HepG2 (cell line): ENCODE measurements around the gene TRIM27. TPM values are rescaled to one million over a fixed set of nuclear protein-coding genes. Genes with fewer than 3 reads are reported as not detected.

ENCODE experiments used
- KDM5B ChIP-seq: sonication (generic); formaldehyde crosslinking; IDR thresholded peaks from 2 replicates; pipeline ENCODE4 v1.4.0; 2020; ENCODE audit warnings: missing genetic modification reagents, mild to moderate bottlenecking, borderline replicate concordance
- MTF2 ChIP-seq: sonication (generic); formaldehyde crosslinking; IDR thresholded peaks from 2 replicates; pipeline ENCODE4 v1.5.0; 2020; ENCODE audit warnings: missing genetic modification reagents, borderline replicate concordance
- NBN ChIP-seq: fragments of 450-650 bp; conservative IDR thresholded peaks from 2 replicates; pipeline ENCODE4 v1.6.1; 2017
- ONECUT2 ChIP-seq: sonication (generic); formaldehyde crosslinking; IDR thresholded peaks from 2 replicates; pipeline ENCODE4 v1.4.0; 2020; ENCODE audit warnings: missing genetic modification reagents
- RNF2 ChIP-seq: fragments of 450-650 bp; conservative IDR thresholded peaks from 2 replicates; pipeline ENCODE4 v1.6.1; 2016; ENCODE audit warnings: low read depth
- SALL2 ChIP-seq: sonication (generic); formaldehyde crosslinking; IDR thresholded peaks from 2 replicates; pipeline ENCODE4 v1.8.1; 2023; ENCODE audit warnings: mild to moderate bottlenecking, missing genetic modification reagents, inconsistent platforms
- ZNF232 ChIP-seq: sonication (generic); formaldehyde crosslinking; IDR thresholded peaks from 2 replicates; pipeline ENCODE4 v1.4.0; 2020; ENCODE audit warnings: missing genetic modification reagents, borderline replicate concordance
- ZNF329 ChIP-seq: sonication (generic); formaldehyde crosslinking; IDR thresholded peaks from 2 replicates; pipeline ENCODE4 v1.9.0; 2021; ENCODE audit warnings: low read depth, mild to moderate bottlenecking, missing genetic modification reagents
- ZNF678 ChIP-seq: sonication (generic); formaldehyde crosslinking; IDR thresholded peaks from 2 replicates; pipeline ENCODE4 v1.4.0; 2020; ENCODE audit warnings: mild to moderate bottlenecking, missing genetic modification reagents
- polyA plus RNA-seq, 8 experiments: library from polyadenylated mRNA; depleted of rRNA in 3 of 8; stranded (reverse) in 7 of 8; unstranded in 1 of 8; fragments of >200 nt; fragmentation: Illumina TruSeq in 4 of 8; extraction: Trizol in 4 of 8; gene quantifications; 2 replicates each; pipeline versions ENCODE4 v1.2.1 to v1.2.3, GENCODE V29; 2011 to 2016; ENCODE audit warnings: low read depth in 4 of 8, missing spikeins in 1 of 8, mixed read lengths in 1 of 8; ENCODE audit not compliant: insufficient read depth in 1 of 8
- total RNA-seq, 5 experiments: library from RNA; depleted of rRNA; stranded (reverse); fragments of >200 nt; fragmentation: Illumina TruSeq; extraction: Trizol; gene quantifications; 2 replicates each; pipeline ENCODE4 v1.2.3, GENCODE V29; 2016; ENCODE audit warnings: low read depth in 1 of 5
- TF ChIP-seq, protein P1 (sequence below): sonication (generic); formaldehyde crosslinking; IDR thresholded peaks from 2 replicates; pipeline ENCODE4 v1.4.0; 2020; ENCODE audit warnings: mild to moderate bottlenecking, missing genetic modification reagents
- TF ChIP-seq, protein P2 (sequence below): sonication (generic); formaldehyde crosslinking; IDR thresholded peaks from 2 replicates; pipeline ENCODE4 v1.8.0; 2022; ENCODE audit warnings: missing genetic modification reagents, mild to moderate bottlenecking, borderline replicate concordance
- TF ChIP-seq, protein P3 (sequence below): sonication (generic); formaldehyde crosslinking; IDR thresholded peaks from 2 replicates; pipeline ENCODE4 v1.5.0; 2020; ENCODE audit warnings: missing genetic modification reagents
- TF ChIP-seq, protein P4 (sequence below): sonication (generic); formaldehyde crosslinking; IDR thresholded peaks from 2 replicates; pipeline ENCODE4 v1.4.0; 2020; ENCODE audit warnings: mild to moderate bottlenecking, low read depth, missing genetic modification reagents

The TRIM27 gene
- total and polyA plus RNA-seq, 2 of the 13 experiments (the other 11 are each of a cell fraction or from before 2014, with no cell fraction given), result 88.6 to 112 TPM

DNA sequence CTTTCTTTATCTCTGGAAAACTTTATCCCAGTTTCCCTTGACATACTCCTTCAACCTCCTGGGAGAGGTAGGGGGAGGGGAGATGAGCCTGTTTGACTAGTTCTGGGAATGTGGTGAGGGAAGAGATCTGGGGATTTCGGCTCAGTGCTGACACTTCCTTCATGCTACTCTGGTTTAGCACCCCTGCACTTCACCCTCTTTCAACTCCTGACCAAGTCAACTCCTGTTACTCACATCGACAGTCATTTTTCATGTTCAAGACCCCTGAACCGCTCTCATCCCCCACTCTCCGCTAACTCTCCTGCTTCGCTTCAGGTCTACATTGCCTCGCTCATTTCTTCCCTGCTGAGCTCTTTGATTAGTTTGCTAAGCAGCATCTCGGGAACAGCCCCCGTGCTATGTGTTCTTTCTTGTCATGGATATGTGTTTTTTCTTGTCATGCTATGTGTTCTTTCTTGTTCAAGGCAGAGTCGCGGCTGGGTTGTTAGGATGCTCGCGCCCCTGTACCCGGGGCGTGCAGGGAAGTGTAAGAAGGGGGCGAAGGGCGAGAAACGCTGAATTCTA is 16.6 kb upstream of the TRIM27 start (continued):
- TF ChIP-seq ZNF678 (CRISPR knock-in tag) (0 out of 2 replicates have a peak, but pooled peaks have one; percentile 75), ONECUT2 (CRISPR knock-in tag) (no peak), ZNF329 (no peak), KDM5B (no peak; the same call in 1 of the 2 replicates), NBN (no peak), RNF2 (no peak), MTF2 (CRISPR knock-in tag) (0 out of 2 replicates have a peak, but pooled peaks have one; percentile 28), ZNF232 (CRISPR knock-in tag) (no peak), SALL2 (no peak)
- TF ChIP-seq, protein P1, sequence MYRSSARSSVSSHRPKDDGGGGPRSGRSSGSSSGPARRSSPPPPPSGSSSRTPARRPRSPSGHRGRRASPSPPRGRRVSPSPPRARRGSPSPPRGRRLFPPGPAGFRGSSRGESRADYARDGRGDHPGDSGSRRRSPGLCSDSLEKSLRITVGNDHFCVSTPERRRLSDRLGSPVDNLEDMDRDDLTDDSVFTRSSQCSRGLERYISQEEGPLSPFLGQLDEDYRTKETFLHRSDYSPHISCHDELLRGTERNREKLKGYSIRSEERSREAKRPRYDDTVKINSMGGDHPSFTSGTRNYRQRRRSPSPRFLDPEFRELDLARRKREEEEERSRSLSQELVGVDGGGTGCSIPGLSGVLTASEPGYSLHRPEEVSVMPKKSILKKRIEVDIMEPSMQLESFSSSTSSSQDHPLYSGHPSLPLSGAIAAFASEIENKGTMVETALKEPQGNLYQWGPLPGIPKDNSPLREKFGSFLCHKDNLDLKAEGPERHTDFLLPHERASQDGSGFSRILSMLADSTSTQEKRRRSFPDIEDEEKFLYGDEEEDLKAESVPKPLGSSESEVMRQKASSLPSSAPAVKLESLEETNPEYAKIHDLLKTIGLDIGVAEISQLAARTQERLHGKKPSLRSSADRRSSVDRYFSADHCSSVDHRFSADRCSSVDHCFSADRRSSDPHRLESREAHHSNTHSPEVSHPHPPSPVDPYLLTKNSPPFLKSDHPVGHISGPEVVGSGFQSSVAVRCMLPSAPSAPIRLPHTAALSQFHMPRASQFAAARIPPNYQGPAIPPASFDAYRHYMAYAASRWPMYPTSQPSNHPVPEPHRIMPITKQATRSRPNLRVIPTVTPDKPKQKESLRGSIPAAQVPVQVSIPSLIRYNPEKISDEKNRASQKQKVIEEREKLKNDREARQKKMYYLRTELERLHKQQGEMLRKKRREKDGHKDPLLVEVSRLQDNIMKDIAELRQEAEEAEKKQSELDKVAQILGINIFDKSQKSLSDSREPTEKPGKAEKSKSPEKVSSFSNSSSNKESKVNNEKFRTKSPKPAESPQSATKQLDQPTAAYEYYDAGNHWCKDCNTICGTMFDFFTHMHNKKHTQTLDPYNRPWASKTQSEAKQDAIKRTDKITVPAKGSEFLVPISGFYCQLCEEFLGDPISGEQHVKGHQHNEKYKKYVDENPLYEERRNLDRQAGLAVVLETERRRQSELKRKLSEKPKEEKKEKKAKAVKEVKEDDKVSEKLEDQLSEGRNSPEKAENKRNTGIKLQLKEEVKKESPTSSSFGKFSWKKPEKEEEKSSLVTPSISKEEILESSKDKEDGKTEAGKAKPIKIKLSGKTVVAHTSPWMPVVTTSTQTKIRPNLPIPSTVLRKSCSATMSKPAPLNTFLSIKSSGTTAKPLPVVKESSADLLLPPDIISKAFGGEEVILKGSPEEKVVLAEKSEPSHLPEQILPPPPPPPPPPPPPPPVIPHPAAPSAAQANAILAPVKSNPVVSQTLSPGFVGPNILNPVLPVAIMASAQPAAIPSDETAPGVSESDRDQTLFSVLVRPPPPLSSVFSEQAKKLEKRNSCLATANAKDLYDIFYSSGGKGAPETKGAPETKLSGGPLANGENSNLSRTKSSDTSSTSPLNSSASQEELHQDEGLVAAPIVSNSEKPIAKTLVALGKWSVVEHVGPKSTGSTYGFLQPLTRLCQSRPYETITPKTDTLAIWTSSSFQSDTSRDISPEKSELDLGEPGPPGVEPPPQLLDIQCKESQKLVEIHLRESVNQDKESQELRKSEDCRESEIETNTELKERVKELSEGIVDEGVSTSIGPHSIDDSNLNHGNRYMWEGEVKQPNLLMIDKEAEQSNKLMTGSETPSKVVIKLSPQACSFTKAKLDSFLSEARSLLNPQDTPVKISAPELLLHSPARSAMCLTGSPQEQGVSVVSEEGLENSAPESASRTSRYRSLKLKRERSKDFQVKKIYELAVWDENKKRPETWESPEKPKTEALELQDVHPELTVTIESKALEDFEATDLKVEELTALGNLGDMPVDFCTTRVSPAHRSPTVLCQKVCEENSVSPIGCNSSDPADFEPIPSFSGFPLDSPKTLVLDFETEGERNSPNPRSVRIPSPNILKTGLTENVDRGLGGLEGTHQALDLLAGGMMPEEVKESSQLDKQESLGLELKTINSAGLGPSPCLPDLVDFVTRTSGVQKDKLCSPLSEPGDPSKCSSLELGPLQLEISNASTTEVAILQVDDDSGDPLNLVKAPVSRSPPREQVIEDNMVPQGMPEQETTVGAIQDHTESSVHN (CRISPR knock-in tag), result peak; percentile 75; the same call in 1 of the 2 replicates
- TF ChIP-seq, protein P2, sequence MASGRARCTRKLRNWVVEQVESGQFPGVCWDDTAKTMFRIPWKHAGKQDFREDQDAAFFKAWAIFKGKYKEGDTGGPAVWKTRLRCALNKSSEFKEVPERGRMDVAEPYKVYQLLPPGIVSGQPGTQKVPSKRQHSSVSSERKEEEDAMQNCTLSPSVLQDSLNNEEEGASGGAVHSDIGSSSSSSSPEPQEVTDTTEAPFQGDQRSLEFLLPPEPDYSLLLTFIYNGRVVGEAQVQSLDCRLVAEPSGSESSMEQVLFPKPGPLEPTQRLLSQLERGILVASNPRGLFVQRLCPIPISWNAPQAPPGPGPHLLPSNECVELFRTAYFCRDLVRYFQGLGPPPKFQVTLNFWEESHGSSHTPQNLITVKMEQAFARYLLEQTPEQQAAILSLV (CRISPR knock-in tag), result no peak
- TF ChIP-seq, protein P3, sequence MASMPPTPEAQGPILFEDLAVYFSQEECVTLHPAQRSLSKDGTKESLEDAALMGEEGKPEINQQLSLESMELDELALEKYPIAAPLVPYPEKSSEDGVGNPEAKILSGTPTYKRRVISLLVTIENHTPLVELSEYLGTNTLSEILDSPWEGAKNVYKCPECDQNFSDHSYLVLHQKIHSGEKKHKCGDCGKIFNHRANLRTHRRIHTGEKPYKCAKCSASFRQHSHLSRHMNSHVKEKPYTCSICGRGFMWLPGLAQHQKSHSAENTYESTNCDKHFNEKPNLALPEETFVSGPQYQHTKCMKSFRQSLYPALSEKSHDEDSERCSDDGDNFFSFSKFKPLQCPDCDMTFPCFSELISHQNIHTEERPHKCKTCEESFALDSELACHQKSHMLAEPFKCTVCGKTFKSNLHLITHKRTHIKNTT, result no peak
- TF ChIP-seq, protein P4, sequence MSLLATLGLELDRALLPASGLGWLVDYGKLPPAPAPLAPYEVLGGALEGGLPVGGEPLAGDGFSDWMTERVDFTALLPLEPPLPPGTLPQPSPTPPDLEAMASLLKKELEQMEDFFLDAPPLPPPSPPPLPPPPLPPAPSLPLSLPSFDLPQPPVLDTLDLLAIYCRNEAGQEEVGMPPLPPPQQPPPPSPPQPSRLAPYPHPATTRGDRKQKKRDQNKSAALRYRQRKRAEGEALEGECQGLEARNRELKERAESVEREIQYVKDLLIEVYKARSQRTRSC (CRISPR knock-in tag), result no peak
